Muscle layer of colon (tissue), 2 donors: ENCODE results near the gene LAPTM4A.
"Not testable (repeated sequence)": the region's sequence is repeated elsewhere in the genome, so short reads cannot be mapped to it uniquely, and the experiment has no call there.

Experiments
- H3K27ac ChIP-seq: one replicate; pipeline ENCODE4 v1.7.0; 2013; ENCODE audit warnings: low read depth, mild to moderate bottlenecking, low read length, moderate library complexity
- H3K27me3 ChIP-seq, 2 donors: one replicate each; pipeline ENCODE4 v1.7.0; 2013; ENCODE audit warnings: low read length in 2 of 2, mild to moderate bottlenecking in 2 of 2; ENCODE audit not compliant: insufficient read depth in 2 of 2, control insufficient read depth in 1 of 2
- H3K36me3 ChIP-seq: one replicate; pipeline ENCODE4 v1.7.0; 2013; ENCODE audit warnings: mild to moderate bottlenecking, low read length; ENCODE audit not compliant: insufficient read depth
- H3K4me1 ChIP-seq: one replicate; pipeline ENCODE4 v1.7.0; 2013; ENCODE audit warnings: mild to moderate bottlenecking, low read length; ENCODE audit not compliant: insufficient read depth
- H3K4me3 ChIP-seq, 2 donors: one replicate each; pipeline ENCODE4 v1.7.0; 2013; ENCODE audit warnings: low read length in 2 of 2, low read depth in 1 of 2, mild to moderate bottlenecking in 1 of 2, moderate library complexity in 1 of 2
- H3K9ac ChIP-seq: one replicate; pipeline ENCODE4 v1.7.0; 2013; ENCODE audit warnings: low read length
- H3K9me3 ChIP-seq: one replicate; pipeline ENCODE4 v1.7.0; 2013; ENCODE audit warnings: mild to moderate bottlenecking, low read length
- donor health status: abdominal sarcoma.
- donor health status: Adenocarcinoma of cecum.

Gene LAPTM4A

GRCh38 chr2:20091305-20091991 is 40.0 kb upstream of the LAPTM4A start:
- Histone ChIP-seq H3K36me3 (no peaks in the 10 kb centered on the region), H3K4me3 (peak overlapping the region in 1 of 2 donors; percentile 37), H3K9me3 (no peaks in the 10 kb centered on the region), H3K4me1 (peaks cover 20% of the 10 kb centered on the region), H3K27me3 (no peaks in the 10 kb centered on the region), H3K27ac (no peak overlapping the region), H3K9ac (no peak overlapping the region)

- Histone ChIP-seq H3K4me3 (no peak overlapping the region), H3K36me3 (no peaks in the 10 kb centered on the region), H3K9ac (no peak overlapping the region), H3K9me3 (no peaks in the 10 kb centered on the region), H3K27me3 (no peaks in the 10 kb centered on the region), H3K4me1 (peaks cover 20% of the 10 kb centered on the region), H3K27ac (no peak overlapping the region)
These were observed 38.5 kb upstream of the LAPTM4A start for GRCh38 chr2:20089715-20090464.

GRCh38 chr2:20085909-20086308 is 34.5 kb upstream of the LAPTM4A start:
- H3K4me1 ChIP-seq, H3K9me3 ChIP-seq, H3K4me3 ChIP-seq, H3K27me3 ChIP-seq, H3K9ac ChIP-seq, H3K36me3 ChIP-seq, H3K27ac ChIP-seq: not testable (repeated sequence)

GRCh38 chr2:20082812-20083211 is 31.4 kb upstream of the LAPTM4A start:
- H3K4me1 ChIP-seq, H3K9ac ChIP-seq, H3K27me3 ChIP-seq, H3K9me3 ChIP-seq, H3K36me3 ChIP-seq, H3K27ac ChIP-seq, H3K4me3 ChIP-seq: not testable (repeated sequence)

- Histone ChIP-seq H3K4me3 (no peak overlapping the region), H3K9ac (no peak overlapping the region), H3K27ac (no peak overlapping the region), H3K9me3 (no peaks in the 10 kb centered on the region), H3K27me3 (no peaks in the 10 kb centered on the region), H3K4me1 (no peaks in the 10 kb centered on the region), H3K36me3 (no peaks in the 10 kb centered on the region)
These were observed 30.4 kb upstream of the LAPTM4A start for GRCh38 chr2:20081841-20082240.

- Histone ChIP-seq H3K27ac (no peak overlapping the region), H3K9me3 (no peaks in the 10 kb centered on the region), H3K4me3 (no peak overlapping the region), H3K27me3 (no peaks in the 10 kb centered on the region), H3K9ac (no peak overlapping the region), H3K4me1 (no peaks in the 10 kb centered on the region), H3K36me3 (no peaks in the 10 kb centered on the region)
These were observed 29.5 kb upstream of the LAPTM4A start for GRCh38 chr2:20080839-20081415.

GRCh38 chr2:20080428-20080827 is 29.0 kb upstream of the LAPTM4A start:
- Histone ChIP-seq H3K4me3 (no peak overlapping the region), H3K9me3 (no peaks in the 10 kb centered on the region), H3K27me3 (no peaks in the 10 kb centered on the region), H3K36me3 (no peaks in the 10 kb centered on the region), H3K27ac (no peak overlapping the region), H3K4me1 (no peaks in the 10 kb centered on the region), H3K9ac (no peak overlapping the region)

GRCh38 chr2:20079546-20080115 is 28.2 kb upstream of the LAPTM4A start:
- no peak overlapping the region for H3K9ac ChIP-seq
- no peaks in the 10 kb centered on the region for H3K9me3 ChIP-seq

GRCh38 chr2:20077411-20077940 is 26.0 kb upstream of the LAPTM4A start:
- H3K4me3 ChIP-seq, result no peak overlapping the region
- H3K27ac ChIP-seq, result no peak overlapping the region
- H3K4me1 ChIP-seq, result no peaks in the 10 kb centered on the region
- H3K9me3 ChIP-seq, result no peaks in the 10 kb centered on the region
- no peaks in the 10 kb centered on the region for H3K36me3 ChIP-seq
- no peaks in the 10 kb centered on the region for H3K27me3 ChIP-seq
- no peak overlapping the region for H3K9ac ChIP-seq

More at GRCh38 chr2:20079546-20080115, 28.2 kb upstream of the LAPTM4A start:
- Histone ChIP-seq H3K27ac (no peak overlapping the region), H3K27me3 (no peaks in the 10 kb centered on the region), H3K4me3 (no peak overlapping the region), H3K4me1 (no peaks in the 10 kb centered on the region), H3K36me3 (no peaks in the 10 kb centered on the region)

GRCh38 chr2:20076757-20077156 is 25.3 kb upstream of the LAPTM4A start:
- Histone ChIP-seq H3K9me3 (no peaks in the 10 kb centered on the region), H3K4me1 (peaks cover 6% of the 10 kb centered on the region), H3K36me3 (no peaks in the 10 kb centered on the region), H3K9ac (no peak overlapping the region), H3K27me3 (no peaks in the 10 kb centered on the region), H3K4me3 (no peak overlapping the region), H3K27ac (no peak overlapping the region)

GRCh38 chr2:20074901-20075300 is 23.5 kb upstream of the LAPTM4A start:
- Histone ChIP-seq H3K27ac (no peak overlapping the region), H3K9me3 (no peaks in the 10 kb centered on the region), H3K4me1 (peaks cover 17% of the 10 kb centered on the region), H3K36me3 (no peaks in the 10 kb centered on the region), H3K27me3 (no peaks in the 10 kb centered on the region), H3K4me3 (no peak overlapping the region), H3K9ac (no peak overlapping the region)
